Spinal cord (tissue), 10 donors: Measurements from ENCODE around the gene ARHGEF2. TPM values are rescaled to one million over a fixed set of nuclear protein-coding genes. Genes with fewer than 3 reads are reported as not detected.

Source experiments
- DNase-seq, 6 donors: peaks; one replicate each; pipeline versions ENCODE4 v3.0.0 to v3.0.0-alpha.2; 2013 to 2015; ENCODE audit warnings: low spot score in 6 of 6, low read depth in 4 of 6
- H3K27ac ChIP-seq: one replicate; pipeline ENCODE4 v1.5.1; 2013; ENCODE audit warnings: low read depth, low read length, control low read depth
- H3K27me3 ChIP-seq: one replicate; pipeline ENCODE4 v1.6.1; 2013; ENCODE audit warnings: low read length; ENCODE audit not compliant: control insufficient read depth, insufficient read depth
- H3K36me3 ChIP-seq: one replicate; pipeline ENCODE4 v1.6.1; 2013; ENCODE audit warnings: low read length; ENCODE audit not compliant: control insufficient read depth, insufficient read depth
- H3K4me1 ChIP-seq: one replicate; pipeline ENCODE4 v1.6.1; 2013; ENCODE audit warnings: low read length; ENCODE audit not compliant: control insufficient read depth, insufficient read depth
- H3K4me3 ChIP-seq: one replicate; pipeline ENCODE4 v1.5.1; 2013; ENCODE audit warnings: low read depth, low read length, control low read depth
- H3K9me3 ChIP-seq: one replicate; pipeline ENCODE4 v1.6.1; 2013; ENCODE audit warnings: low read length; ENCODE audit not compliant: control insufficient read depth, insufficient read depth
- WGBS: methylation state at CpG from one replicate; pipeline ENCODE4 v1.1.5; 2013; ENCODE audit warnings: missing lambda C conversion rate; ENCODE audit not compliant: insufficient coverage; 5-methylcytosine and 5-hydroxymethylcytosine counted together
- polyA plus RNA-seq, 2 donors: library from polyadenylated mRNA; unstranded; fragments of 120-200 nt; gene quantifications; one replicate each; pipeline ENCODE4 v1.2.1, GENCODE V29; 2013; ENCODE audit not compliant: insufficient read length in 2 of 2
- small RNA-seq: library from RNA; depleted of rRNA; stranded (forward); fragments of <200 nt; gene quantifications from one replicate; pipeline ENCODE3, GENCODE V24; 2014; ENCODE audit warnings: low replicate concordance
- total RNA-seq, 2 donors: library from RNA; depleted of rRNA in 1 of 2; stranded (reverse); fragments of 120-200 nt in 1 of 2; fragments of >200 nt in 1 of 2; gene quantifications; one replicate each; pipeline versions ENCODE4 v1.2.3 to v1.2.4, GENCODE V29; 2013 to 2014
- donor health status: healthy.

ARHGEF2 gene
- total and polyA plus RNA-seq, 4 donors, result 62.1 to 95.5 (median 74.8) TPM

DNA sequence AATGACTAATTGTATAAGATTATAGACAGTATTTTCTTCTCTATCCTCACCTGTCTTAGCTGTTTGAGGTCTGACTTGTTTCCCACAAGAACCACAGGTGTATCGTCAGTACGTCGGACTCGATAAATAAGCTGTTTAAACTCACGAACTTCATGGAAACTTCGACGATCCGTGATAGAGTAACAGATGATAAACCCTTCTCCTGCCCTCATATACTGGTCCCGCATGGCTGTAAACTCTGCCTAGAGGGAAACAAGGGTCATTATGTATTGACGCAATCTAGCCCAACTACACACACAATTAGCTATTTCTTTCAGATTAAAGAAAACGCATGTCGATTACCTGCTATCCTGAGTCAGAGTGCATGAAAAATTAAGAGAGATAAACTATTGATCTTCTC lies 74.1 kb downstream of the ARHGEF2 start:
- WGBS, result 98% methylated on average over 8 of the region's 12 CpGs
- Histone ChIP-seq H3K27me3 (no peaks in the 10 kb centered on the region), H3K9me3 (no peaks in the 10 kb centered on the region), H3K4me3 (no peak overlapping the region), H3K4me1 (no peaks in the 10 kb centered on the region), H3K36me3 (peaks cover 66% of the 10 kb centered on the region), H3K27ac (no peak overlapping the region)
- DNase-seq, result no peak

DNA sequence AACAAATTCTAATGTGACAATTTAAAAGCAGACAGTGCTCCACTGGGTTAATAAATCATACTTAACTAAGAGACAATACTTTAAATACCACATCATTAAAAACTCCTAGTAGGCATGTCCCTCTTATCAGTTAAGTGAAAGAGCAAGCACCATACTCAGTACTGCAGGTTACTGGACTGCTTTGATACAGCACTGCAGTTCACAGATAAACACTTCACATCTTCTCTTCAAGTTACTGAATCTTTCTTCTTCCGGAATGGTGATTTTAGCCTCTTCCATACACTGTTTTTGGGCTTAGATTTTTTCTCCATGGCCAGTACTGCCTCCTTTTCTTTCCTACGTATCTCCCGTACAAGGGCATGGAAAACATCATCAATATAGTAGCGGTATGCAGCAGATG lies 78.2 kb downstream of the ARHGEF2 start:
- H3K4me3 ChIP-seq, result no peak overlapping the region
- no peaks in the 10 kb centered on the region for H3K4me1 ChIP-seq
- WGBS, result 73% methylated on average over 1 of the region's 4 CpGs
- no peaks in the 10 kb centered on the region for H3K27me3 ChIP-seq
- DNase-seq, result no peak
- no peak overlapping the region for H3K27ac ChIP-seq
- peaks cover 52% of the 10 kb centered on the region for H3K36me3 ChIP-seq
- H3K9me3 ChIP-seq, result no peaks in the 10 kb centered on the region

DNA sequence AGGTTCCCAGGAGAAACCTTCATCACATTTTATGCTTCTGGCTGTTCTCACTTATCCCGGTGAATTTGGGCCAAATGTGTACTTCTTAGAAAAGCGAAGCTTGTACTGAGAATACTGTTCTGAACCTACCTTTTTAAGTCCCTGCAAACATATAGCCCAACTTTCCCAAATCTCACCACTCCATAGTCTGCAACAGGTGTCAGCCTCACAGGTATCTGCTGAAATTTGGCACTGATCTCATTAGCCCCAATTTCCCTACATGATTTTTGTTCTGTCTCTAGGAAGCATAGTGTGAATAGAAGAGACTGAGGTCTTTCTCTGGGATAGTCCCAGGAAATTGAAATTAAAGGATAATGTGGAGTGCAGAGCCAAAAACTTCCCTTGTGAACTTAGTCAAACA lies 78.7 kb downstream of the ARHGEF2 start:
- Histone ChIP-seq H3K36me3 (peaks cover 47% of the 10 kb centered on the region), H3K4me1 (no peaks in the 10 kb centered on the region), H3K27me3 (no peaks in the 10 kb centered on the region), H3K9me3 (no peaks in the 10 kb centered on the region), H3K4me3 (no peak overlapping the region), H3K27ac (no peak overlapping the region)
- no peak for DNase-seq
- WGBS, result 81% methylated on average over 2 of the region's 2 CpGs

DNA sequence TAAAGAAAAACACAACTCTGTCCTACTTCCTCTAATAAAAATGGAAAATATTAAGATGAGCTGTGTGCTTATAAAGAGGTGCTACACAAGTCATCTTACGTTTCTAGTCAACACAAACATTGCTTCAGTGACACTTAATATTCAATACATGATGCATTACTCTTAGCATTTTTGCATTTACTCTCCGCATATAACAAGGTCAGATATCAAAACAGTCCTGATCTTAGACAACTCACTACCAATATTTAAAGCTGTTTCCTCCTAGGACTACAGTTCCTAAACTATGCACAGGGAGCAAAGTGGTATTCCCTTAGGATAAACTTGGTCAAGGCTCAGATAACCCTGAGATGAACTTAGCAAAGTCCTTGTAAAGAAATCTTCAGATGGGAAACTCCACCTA lies 79.5 kb downstream of the ARHGEF2 start:
- H3K27me3 ChIP-seq, result no peaks in the 10 kb centered on the region
- H3K36me3 ChIP-seq, result peaks cover 42% of the 10 kb centered on the region
- WGBS, result 100% methylated on average over 1 of the region's 2 CpGs
- H3K4me1 ChIP-seq, result peaks cover 3% of the 10 kb centered on the region
- H3K9me3 ChIP-seq, result no peaks in the 10 kb centered on the region
- no peak overlapping the region for H3K4me3 ChIP-seq
- H3K27ac ChIP-seq, result no peak overlapping the region
- DNase-seq, result no peak

DNA sequence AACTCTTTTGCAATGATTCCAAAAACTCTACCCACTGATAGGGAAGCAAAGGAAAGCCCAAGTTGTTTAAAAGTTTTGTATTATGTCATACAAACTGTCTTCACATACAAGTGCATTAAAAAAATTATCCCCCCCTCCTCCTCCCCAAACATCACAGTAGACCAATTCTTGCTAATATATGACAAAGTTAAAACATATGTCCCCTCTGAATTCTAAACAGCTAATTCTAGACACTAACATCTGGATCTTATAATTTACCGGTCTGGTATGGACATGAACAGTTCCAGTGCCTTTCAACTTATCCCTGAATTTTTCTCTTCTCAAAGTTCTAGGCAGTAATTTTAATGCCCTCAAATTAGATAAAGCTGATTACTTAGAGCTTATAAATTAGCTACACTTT lies 80.6 kb downstream of the ARHGEF2 start:
- Histone ChIP-seq H3K9me3 (no peaks in the 10 kb centered on the region), H3K27ac (no peak overlapping the region), H3K36me3 (peaks cover 36% of the 10 kb centered on the region), H3K4me3 (no peak overlapping the region), H3K4me1 (peaks cover 8% of the 10 kb centered on the region), H3K27me3 (no peaks in the 10 kb centered on the region)
- DNase-seq, result no peak
- no CpG with 5 or more reads among the region's 1 CpG for WGBS

Small RNA genes within 50 kb of the gene (small RNA-seq; reads per million reads assigned to genes)
- not detected for gene MIR6738
- gene SCARNA4, result not detected
- 61.3 reads per million, percentile 98 among the genes with 10 or more reads in this experiment for gene SNORA80E

Other genes starting within 250 kb of the ARHGEF2 start
- gene GON4L, start 121.3 kb downstream of the ARHGEF2 start, total RNA-seq, result 10 to 100 TPM; 44.8 to 51.1 TPM
- 10 to 100 TPM; 42.2 to 56.7 TPM for gene GON4L, start 121.3 kb downstream of the ARHGEF2 start, polyA plus RNA-seq
- 100 to 1,000 TPM; 118 to 384 TPM for gene SYT11, start 119.0 kb downstream of the ARHGEF2 start, total RNA-seq
- gene SYT11, start 119.0 kb downstream of the ARHGEF2 start, polyA plus RNA-seq, result 100 to 1,000 TPM; 266 to 310 TPM
- 10 to 100 TPM; 42.9 to 47.6 TPM for gene RIT1, start 67.2 kb downstream of the ARHGEF2 start, total RNA-seq
- 10 to 100 TPM; 34.0 to 44.3 TPM for gene RIT1, start 67.2 kb downstream of the ARHGEF2 start, polyA plus RNA-seq
- gene KHDC4, start 44.1 kb downstream of the ARHGEF2 start, total RNA-seq, result 10 to 100 TPM; 31.5 to 40.1 TPM
- gene KHDC4, start 44.1 kb downstream of the ARHGEF2 start, polyA plus RNA-seq, result 10 to 100 TPM; 42.3 to 53.5 TPM
- gene RXFP4, start 36.9 kb downstream of the ARHGEF2 start, total RNA-seq, result not detected
- not detected for gene RXFP4, start 36.9 kb downstream of the ARHGEF2 start, polyA plus RNA-seq
- gene SSR2, start 42.4 kb upstream of the ARHGEF2 start, total RNA-seq, result 100 to 1,000 TPM; 187 to 313 TPM
- 100 to 1,000 TPM; 186 to 225 TPM for gene SSR2, start 42.4 kb upstream of the ARHGEF2 start, polyA plus RNA-seq
- 10 to 100 TPM; 20.5 to 27.1 TPM for gene UBQLN4, start 75.3 kb upstream of the ARHGEF2 start, total RNA-seq
- 10 to 100 TPM; 75.4 to 76.2 TPM for gene UBQLN4, start 75.3 kb upstream of the ARHGEF2 start, polyA plus RNA-seq
- 10 to 100 TPM; 34.9 to 76.8 TPM for gene LAMTOR2, start 76.2 kb upstream of the ARHGEF2 start, total RNA-seq
- gene LAMTOR2, start 76.2 kb upstream of the ARHGEF2 start, polyA plus RNA-seq, result 10 to 100 TPM; 72.0 to 75.3 TPM
- under 1 TPM in 1 of 2 donors, not detected in 1; 0.39 TPM for gene RAB25, start 82.6 kb upstream of the ARHGEF2 start, total RNA-seq
- gene RAB25, start 82.6 kb upstream of the ARHGEF2 start, polyA plus RNA-seq, result 1 to 10 TPM; 1.1 to 1.2 TPM
- gene MEX3A, start 103.9 kb upstream of the ARHGEF2 start, total RNA-seq, result 10 to 100 TPM in 1 of 2 donors, 1 to 10 TPM in 1; 5.8 to 12.3 TPM
- gene MEX3A, start 103.9 kb upstream of the ARHGEF2 start, polyA plus RNA-seq, result 10 to 100 TPM; 35.1 to 39.3 TPM
- gene LMNA, start 136.2 kb upstream of the ARHGEF2 start, total RNA-seq, result 100 to 1,000 TPM in 1 of 2 donors, 10 to 100 TPM in 1; 78.4 to 138 TPM
- gene LMNA, start 136.2 kb upstream of the ARHGEF2 start, polyA plus RNA-seq, result 10 to 100 TPM; 52.1 to 93.3 TPM
- gene SEMA4A, start 175.0 kb upstream of the ARHGEF2 start, total RNA-seq, result 10 to 100 TPM in 1 of 2 donors, 1 to 10 TPM in 1; 8.2 to 15.9 TPM
- gene SEMA4A, start 175.0 kb upstream of the ARHGEF2 start, polyA plus RNA-seq, result 10 to 100 TPM; 32.2 to 42.0 TPM
- 10 to 100 TPM; 15.1 to 19.7 TPM for gene SLC25A44, start 215.6 kb upstream of the ARHGEF2 start, total RNA-seq
- 10 to 100 TPM; 40.6 to 43.0 TPM for gene SLC25A44, start 215.6 kb upstream of the ARHGEF2 start, polyA plus RNA-seq
- gene PMF1, start 234.5 kb upstream of the ARHGEF2 start, total RNA-seq, result 10 to 100 TPM; 32.6 to 70.6 TPM
- gene PMF1, start 234.5 kb upstream of the ARHGEF2 start, polyA plus RNA-seq, result 10 to 100 TPM; 54.9 to 64.8 TPM